A673 (cell line): Measurements from ENCODE around the gene PEX7. TPM values are rescaled to one million over a fixed set of nuclear protein-coding genes. Genes with fewer than 3 reads are reported as not detected.

ENCODE experiments used
- BruUV-seq: library from RNA; stranded (reverse); fragments of 400-500 nt; replicated peaks from 2 replicates; lab custom pipeline; 2021; lab: Mats Ljungman, UMichigan
- CTCF ChIA-PET: fragments of 300-600 bp; sonication (Branson Sonifier 250); formaldehyde crosslinking; loops from one replicate; lab custom pipeline; 2022; ENCODE audit warnings: antibody characterized with exemption; lab: Charles Lee
- POLR2A ChIA-PET: fragments of 300-600 bp; sonication (Branson Sonifier 250); formaldehyde crosslinking; loops from one replicate; lab custom pipeline; 2022; ENCODE audit warnings: antibody characterized with exemption; ENCODE audit not compliant: low non-redundant PET; lab: Charles Lee
- DNase-seq: peaks from one replicate; pipeline ENCODE4 v3.0.0-alpha.2; 2015; ENCODE audit warnings: low spot score
- H3K27ac ChIP-seq: fragments of 200-600 bp; sonication (generic); 2 replicates; pipeline ENCODE4 v1.5.1; 2016; ENCODE audit warnings: mixed run types, low read depth, mild to moderate bottlenecking, mixed read lengths, antibody characterized with exemption, low read length; ENCODE audit not compliant: poor library complexity, severe bottlenecking
- H3K27me3 ChIP-seq: fragments of 200-600 bp; sonication (generic); replicated peaks from 2 replicates; pipeline ENCODE4 v1.6.1; 2017; ENCODE audit warnings: mixed run types, low read depth, mild to moderate bottlenecking, mixed read lengths, antibody characterized with exemption, low read length; ENCODE audit not compliant: insufficient read depth, poor library complexity
- H3K36me3 ChIP-seq: fragments of 200-600 bp; sonication (generic); 2 replicates; pipeline ENCODE4 v1.6.1; 2016; ENCODE audit warnings: mixed run types, mild to moderate bottlenecking, mixed read lengths, antibody characterized with exemption, low read length; ENCODE audit not compliant: insufficient read depth, poor library complexity, severe bottlenecking
- H3K4me1 ChIP-seq: fragments of 200-600 bp; sonication (generic); 2 replicates; pipeline ENCODE4 v1.6.1; 2017; ENCODE audit warnings: mixed run types, mild to moderate bottlenecking, mixed read lengths, antibody characterized with exemption, low read length; ENCODE audit not compliant: insufficient read depth, poor library complexity, severe bottlenecking
- H3K4me3 ChIP-seq: fragments of 200-600 bp; sonication (generic); 2 replicates; pipeline ENCODE4 v1.5.1; 2016; ENCODE audit warnings: low read depth, mixed run types, mild to moderate bottlenecking, mixed read lengths, low read length; ENCODE audit not compliant: poor library complexity, severe bottlenecking
- H3K9me3 ChIP-seq: fragments of 200-600 bp; sonication (generic); 2 replicates; pipeline ENCODE4 v1.6.1; 2016; ENCODE audit warnings: mixed run types, low read depth, mild to moderate bottlenecking, mixed read lengths, antibody characterized with exemption, low read length; ENCODE audit not compliant: poor library complexity, severe bottlenecking
- EZH2 ChIP-seq: fragments of 200-600 bp; sonication (generic); IDR thresholded peaks from 2 replicates; pipeline ENCODE4 v1.6.1; 2017; ENCODE audit warnings: borderline replicate concordance, low read depth, mild to moderate bottlenecking, mixed read lengths, antibody characterized with exemption, low read length; ENCODE audit not compliant: poor library complexity, severe bottlenecking
- intact Hi-C: fragments of 100-400 bp; cut with micrococcal nuclease; formaldehyde crosslinking; loops from one replicate; pipeline ENCODE4 v1.10.0; 2022; ENCODE audit not compliant: unreplicated experiment
- total RNA-seq: library from RNA; stranded (reverse); gene quantifications from 2 replicates; pipeline ENCODE4 v1.2.3, GENCODE V29; 2021
- TF ChIP-seq, protein P1 (sequence below): fragments of 300-800, 200-600 bp; sonication (generic); conservative IDR thresholded peaks from 2 replicates; pipeline ENCODE4 v1.5.1; 2017; ENCODE audit warnings: low read depth, mild to moderate bottlenecking, antibody characterized with exemption, low read length, moderate library complexity, mixed read lengths

Gene PEX7
- total RNA-seq, 1 experiment from 2014 or later, result 6.2 TPM

DNA sequence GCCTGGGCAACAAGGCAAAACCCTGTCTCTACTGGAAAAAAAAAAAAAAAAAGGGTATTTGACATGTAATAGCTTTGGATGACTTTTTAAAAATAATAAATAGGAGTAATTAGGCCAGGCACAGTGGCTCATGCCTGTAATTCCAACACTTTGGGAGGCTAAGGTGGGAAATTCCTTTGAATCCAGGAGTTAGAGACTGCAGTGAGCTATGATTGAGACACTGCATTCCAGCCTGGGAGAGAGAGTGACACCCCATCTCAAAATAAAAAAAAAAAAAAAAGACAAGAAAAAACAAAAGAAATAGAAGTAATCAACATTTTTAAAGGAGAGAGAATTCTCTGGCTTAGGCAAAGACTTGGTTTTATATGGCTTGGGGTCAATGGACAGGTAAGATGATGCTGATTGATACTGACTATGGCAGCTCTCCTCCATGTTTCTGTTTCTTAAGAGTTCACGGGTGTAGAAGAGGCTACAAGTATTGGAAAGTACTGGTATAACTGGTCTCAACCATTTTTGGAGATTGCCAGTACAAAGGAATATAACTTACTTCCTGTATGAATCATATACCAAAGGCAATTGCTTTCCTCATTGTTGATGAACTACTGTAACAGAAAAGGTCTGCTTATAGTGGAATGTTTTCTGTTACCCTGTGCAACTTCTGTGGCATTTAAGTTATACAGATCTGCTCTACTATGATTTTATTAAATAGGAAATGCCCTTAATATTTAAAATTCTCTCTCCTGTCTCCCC, 40.2 kb upstream of the PEX7 start:
- no peak overlapping the region for H3K27ac ChIP-seq
- no peaks in the 10 kb centered on the region for H3K27me3 ChIP-seq
- DNase-seq, result no peak
- peaks cover 9% of the 10 kb centered on the region for H3K4me1 ChIP-seq
- BruUV-seq, result no TSS peak
- H3K9me3 ChIP-seq, result no peaks in the 10 kb centered on the region
- no peaks in the 10 kb centered on the region for H3K36me3 ChIP-seq
- ChIA-PET POLR2A (no interaction called here), CTCF (interaction anchor here (0.5 to 0.7 kb wide), 2 partner anchors 11 to 53 kb away, joined by 3 read pairs; no protein-coding TSS in a partner anchor)
- TF ChIP-seq, protein P1, sequence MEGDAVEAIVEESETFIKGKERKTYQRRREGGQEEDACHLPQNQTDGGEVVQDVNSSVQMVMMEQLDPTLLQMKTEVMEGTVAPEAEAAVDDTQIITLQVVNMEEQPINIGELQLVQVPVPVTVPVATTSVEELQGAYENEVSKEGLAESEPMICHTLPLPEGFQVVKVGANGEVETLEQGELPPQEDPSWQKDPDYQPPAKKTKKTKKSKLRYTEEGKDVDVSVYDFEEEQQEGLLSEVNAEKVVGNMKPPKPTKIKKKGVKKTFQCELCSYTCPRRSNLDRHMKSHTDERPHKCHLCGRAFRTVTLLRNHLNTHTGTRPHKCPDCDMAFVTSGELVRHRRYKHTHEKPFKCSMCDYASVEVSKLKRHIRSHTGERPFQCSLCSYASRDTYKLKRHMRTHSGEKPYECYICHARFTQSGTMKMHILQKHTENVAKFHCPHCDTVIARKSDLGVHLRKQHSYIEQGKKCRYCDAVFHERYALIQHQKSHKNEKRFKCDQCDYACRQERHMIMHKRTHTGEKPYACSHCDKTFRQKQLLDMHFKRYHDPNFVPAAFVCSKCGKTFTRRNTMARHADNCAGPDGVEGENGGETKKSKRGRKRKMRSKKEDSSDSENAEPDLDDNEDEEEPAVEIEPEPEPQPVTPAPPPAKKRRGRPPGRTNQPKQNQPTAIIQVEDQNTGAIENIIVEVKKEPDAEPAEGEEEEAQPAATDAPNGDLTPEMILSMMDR, result no peak
- no peak for TF ChIP-seq EZH2
- intact Hi-C loops, result no loop called here
- no peak overlapping the region for H3K4me3 ChIP-seq

DNA sequence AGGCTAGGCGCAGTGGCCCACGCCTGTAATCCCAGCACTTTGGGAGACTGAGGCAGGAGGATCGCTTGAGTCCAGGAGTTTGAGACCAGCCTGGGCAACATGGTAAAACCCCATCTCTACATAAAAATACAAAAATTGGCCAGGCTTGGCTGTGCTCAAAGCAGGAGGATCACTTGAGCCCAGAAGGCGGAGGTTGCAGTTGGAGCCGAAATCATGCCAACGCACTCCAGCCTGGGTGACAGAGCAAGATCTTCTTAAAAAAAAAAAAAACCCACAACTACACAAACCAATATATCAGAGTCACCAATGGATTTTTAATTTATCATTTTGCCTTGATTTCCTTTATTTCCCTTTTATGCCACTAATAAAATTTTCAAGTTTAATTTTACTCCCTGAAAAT, 39.4 kb upstream of the PEX7 start:
- BruUV-seq, result no TSS peak
- H3K27me3 ChIP-seq, result no peaks in the 10 kb centered on the region
- TF ChIP-seq, protein P1, result no peak
- no peak for TF ChIP-seq EZH2
- H3K4me3 ChIP-seq, result no peak overlapping the region
- no peaks in the 10 kb centered on the region for H3K9me3 ChIP-seq
- intact Hi-C loops, result no loop called here
- H3K27ac ChIP-seq, result no peak overlapping the region
- ChIA-PET CTCF (no interaction called here), POLR2A (no interaction called here)
- peaks cover 15% of the 10 kb centered on the region for H3K4me1 ChIP-seq
- DNase-seq, result no peak
- H3K36me3 ChIP-seq, result no peaks in the 10 kb centered on the region

GRCh38 chr6:136783495-136784270, 38.7 kb upstream of the PEX7 start:
- DNase-seq, result no peak
- Histone ChIP-seq H3K4me1 (peaks cover 16% of the 10 kb centered on the region), H3K9me3 (no peaks in the 10 kb centered on the region), H3K36me3 (no peaks in the 10 kb centered on the region), H3K4me3 (no peak overlapping the region), H3K27ac (no peak overlapping the region), H3K27me3 (no peaks in the 10 kb centered on the region)
- BruUV-seq, result no TSS peak
- POLR2A ChIA-PET, result no interaction called here
- intact Hi-C loops, result no loop called here
- no peak for TF ChIP-seq EZH2
- TF ChIP-seq, protein P1, result no peak
- CTCF ChIA-PET, result no interaction called here
